Ectodermal cell (in vitro differentiated cells): Measurements from ENCODE around the gene CFAP52.

Source experiments
- H3K27ac ChIP-seq: 2 replicates; pipeline ENCODE4 v1.7.0; 2013; ENCODE audit warnings: mild to moderate bottlenecking, low read depth, low read length; ENCODE audit not compliant: insufficient read depth, poor library complexity, severe bottlenecking
- H3K27me3 ChIP-seq: 2 replicates; pipeline ENCODE4 v1.7.0; 2013; ENCODE audit warnings: mild to moderate bottlenecking, low read length; ENCODE audit not compliant: insufficient read depth, control insufficient read depth, poor library complexity, severe bottlenecking
- H3K36me3 ChIP-seq: one replicate; pipeline ENCODE4 v1.7.0; 2013; ENCODE audit warnings: low read length; ENCODE audit not compliant: control insufficient read depth, insufficient read depth
- H3K4me1 ChIP-seq: one replicate; pipeline ENCODE4 v1.7.0; 2013; ENCODE audit warnings: low read length; ENCODE audit not compliant: control insufficient read depth, insufficient read depth
- H3K4me3 ChIP-seq: 2 replicates; pipeline ENCODE4 v1.7.0; 2013; ENCODE audit warnings: low read depth, low read length, control low read depth; ENCODE audit not compliant: insufficient read depth
- H3K9me3 ChIP-seq: 2 replicates; pipeline ENCODE4 v1.7.0; 2013; ENCODE audit warnings: mild to moderate bottlenecking, low read length, moderate library complexity; ENCODE audit not compliant: control insufficient read depth
- WGBS, 2 experiments: methylation state at CpG; one replicate each; pipeline ENCODE4 v1.1.7; 2013; ENCODE audit warnings: missing lambda C conversion rate in 2 of 2; 5-methylcytosine and 5-hydroxymethylcytosine counted together

The CFAP52 gene

GRCh38 chr17:9668517-9668916 is 92.1 kb downstream of the CFAP52 start:
- H3K36me3 ChIP-seq: no peaks in the 10 kb centered on the region
- H3K27me3 ChIP-seq: no peaks in the 10 kb centered on the region
- H3K4me1 ChIP-seq: no peaks in the 10 kb centered on the region
- no peak overlapping the region for H3K27ac ChIP-seq
- H3K9me3 ChIP-seq: no peaks in the 10 kb centered on the region
- H3K4me3 ChIP-seq: no peak overlapping the region
- 90% methylated on average over 6 of the region's 6 CpGs for WGBS, 2 experiments

DNA sequence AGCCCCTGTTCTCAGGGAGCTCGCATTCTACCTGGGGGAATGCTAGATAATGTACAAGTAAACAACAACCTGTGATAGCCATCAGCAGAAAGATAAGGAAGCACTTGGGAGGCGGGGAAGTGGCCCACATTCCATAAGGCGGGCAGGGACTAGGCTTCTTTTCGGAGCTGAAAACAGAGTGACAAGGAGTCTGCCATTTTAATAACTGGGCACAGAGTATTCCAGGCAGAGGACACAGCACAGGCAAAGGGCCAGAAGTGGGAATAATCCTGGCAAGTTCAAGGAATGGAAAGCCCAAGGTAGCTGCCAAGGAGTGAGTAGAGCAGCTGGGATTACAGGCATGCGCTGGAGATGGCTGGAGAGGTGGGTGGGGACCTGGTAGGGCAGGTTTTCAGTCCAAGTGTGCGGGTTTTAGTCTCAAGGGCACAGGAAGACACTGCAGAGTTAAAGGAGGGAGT is 93.1 kb downstream of the CFAP52 start:
- H3K27ac ChIP-seq: no peak overlapping the region
- WGBS, 2 experiments: 95% methylated on average over 6 of the region's 6 CpGs
- no peaks in the 10 kb centered on the region for H3K4me1 ChIP-seq
- H3K27me3 ChIP-seq: no peaks in the 10 kb centered on the region
- H3K36me3 ChIP-seq: no peaks in the 10 kb centered on the region
- no peak overlapping the region for H3K4me3 ChIP-seq
- no peaks in the 10 kb centered on the region for H3K9me3 ChIP-seq

DNA sequence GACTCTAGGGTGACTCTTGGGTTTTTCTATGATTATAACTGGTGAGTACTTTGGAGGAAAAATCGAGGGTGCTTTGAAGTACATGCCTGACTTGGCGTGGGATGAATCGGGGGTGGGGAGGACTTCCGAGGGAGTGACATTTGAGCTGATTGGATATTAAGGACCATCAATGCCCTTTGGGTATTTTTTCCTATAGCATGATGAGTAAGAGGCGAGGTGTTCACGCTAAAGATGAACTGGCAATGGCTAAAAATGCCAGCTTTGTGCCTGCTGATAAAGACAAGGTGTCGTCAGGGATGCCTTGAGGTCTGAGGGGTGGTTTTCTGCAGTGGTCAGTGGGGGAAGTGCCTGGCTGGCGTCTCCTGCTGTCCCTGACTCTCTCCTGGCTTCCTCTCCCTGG is 94.2 kb downstream of the CFAP52 start:
- Histone ChIP-seq H3K27ac (no peak overlapping the region), H3K4me3 (no peak overlapping the region), H3K27me3 (no peaks in the 10 kb centered on the region), H3K9me3 (no peaks in the 10 kb centered on the region), H3K4me1 (no peaks in the 10 kb centered on the region), H3K36me3 (no peaks in the 10 kb centered on the region)
- WGBS, 2 experiments: 81 to 82% methylated on average over 8 of the region's 8 CpGs

- Histone ChIP-seq H3K27ac (no peak overlapping the region), H3K4me1 (no peaks in the 10 kb centered on the region), H3K36me3 (no peaks in the 10 kb centered on the region), H3K27me3 (no peaks in the 10 kb centered on the region), H3K9me3 (no peaks in the 10 kb centered on the region), H3K4me3 (no peak overlapping the region)
- 75 to 86% methylated on average over 3 to 4 of the region's 4 CpGs for WGBS, 2 experiments
Observed at GRCh38 chr17:9671559-9671958, 95.1 kb downstream of the CFAP52 start.

DNA sequence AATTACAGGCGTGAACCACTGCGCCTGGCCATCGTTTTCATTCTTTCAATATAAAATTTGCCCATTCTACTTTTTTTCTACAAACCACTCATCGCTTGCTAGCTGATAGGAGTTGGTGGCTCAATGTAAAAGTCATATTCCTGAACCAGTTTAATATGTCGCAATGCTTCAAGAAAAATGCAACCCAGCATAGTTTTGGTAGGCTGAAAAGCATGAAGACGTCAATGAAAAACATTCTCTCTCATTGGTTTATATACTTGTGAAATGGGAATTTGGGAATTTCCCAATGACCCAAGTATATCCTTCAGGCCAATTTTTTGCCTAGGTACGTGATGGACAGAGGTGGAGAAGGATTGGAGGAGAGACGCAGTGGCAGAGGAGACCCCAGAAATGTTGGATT is 95.8 kb downstream of the CFAP52 start:
- Histone ChIP-seq H3K4me1 (no peaks in the 10 kb centered on the region), H3K27ac (no peak overlapping the region), H3K36me3 (no peaks in the 10 kb centered on the region), H3K27me3 (no peaks in the 10 kb centered on the region), H3K4me3 (no peak overlapping the region), H3K9me3 (no peaks in the 10 kb centered on the region)
- 85 to 92% methylated on average over 8 of the region's 8 CpGs for WGBS, 2 experiments

GRCh38 chr17:9672691-9673090 is 96.2 kb downstream of the CFAP52 start:
- Histone ChIP-seq H3K36me3 (no peaks in the 10 kb centered on the region), H3K4me3 (no peak overlapping the region), H3K4me1 (no peaks in the 10 kb centered on the region), H3K27ac (no peak overlapping the region), H3K9me3 (no peaks in the 10 kb centered on the region), H3K27me3 (no peaks in the 10 kb centered on the region)
- WGBS, 2 experiments: 96 to 98% methylated on average over 6 of the region's 6 CpGs

- 84 to 86% methylated on average over 4 of the region's 4 CpGs for WGBS, 2 experiments
- no peaks in the 10 kb centered on the region for H3K27me3 ChIP-seq
- no peaks in the 10 kb centered on the region for H3K4me1 ChIP-seq
- no peak overlapping the region for H3K4me3 ChIP-seq
- no peaks in the 10 kb centered on the region for H3K36me3 ChIP-seq
- H3K9me3 ChIP-seq: no peaks in the 10 kb centered on the region
- H3K27ac ChIP-seq: no peak overlapping the region
Observed at GRCh38 chr17:9676084-9676483, 99.6 kb downstream of the CFAP52 start.

DNA sequence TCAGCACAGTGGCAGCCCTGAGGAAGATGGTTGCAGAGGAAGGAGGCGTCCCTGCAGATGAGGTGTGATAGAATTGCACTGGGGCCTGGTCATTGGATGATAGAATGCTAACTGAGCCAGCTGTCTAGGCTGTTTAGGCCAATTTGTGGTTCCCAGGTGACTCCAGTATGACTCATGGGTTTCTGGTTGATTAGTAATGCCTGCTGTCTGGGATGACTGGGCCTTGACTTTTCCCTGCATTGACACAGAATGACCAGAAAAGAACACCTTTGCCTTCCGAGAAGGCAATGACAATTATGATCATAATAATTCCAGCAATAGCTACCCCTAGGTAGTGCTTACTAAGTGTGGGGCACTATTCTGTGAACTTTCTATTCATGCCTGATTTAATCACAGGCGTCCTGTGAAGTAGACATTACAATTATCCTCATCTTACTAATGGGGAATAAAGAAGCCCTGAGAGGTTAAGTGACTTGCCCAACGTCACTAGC is 100.4 kb downstream of the CFAP52 start:
- Histone ChIP-seq H3K4me1 (no peaks in the 10 kb centered on the region), H3K9me3 (no peaks in the 10 kb centered on the region), H3K4me3 (no peak overlapping the region), H3K27ac (no peak overlapping the region), H3K36me3 (no peaks in the 10 kb centered on the region), H3K27me3 (no peaks in the 10 kb centered on the region)
- WGBS, 2 experiments: 92 to 94% methylated on average over 3 to 4 of the region's 4 CpGs

GRCh38 chr17:9677411-9677810 is 101.0 kb downstream of the CFAP52 start:
- H3K4me3 ChIP-seq: no peak overlapping the region
- no peaks in the 10 kb centered on the region for H3K9me3 ChIP-seq
- no peaks in the 10 kb centered on the region for H3K27me3 ChIP-seq
- no peaks in the 10 kb centered on the region for H3K4me1 ChIP-seq
- WGBS, 2 experiments: 89% methylated on average over 7 of the region's 7 CpGs
- H3K27ac ChIP-seq: no peak overlapping the region
- H3K36me3 ChIP-seq: no peaks in the 10 kb centered on the region

DNA sequence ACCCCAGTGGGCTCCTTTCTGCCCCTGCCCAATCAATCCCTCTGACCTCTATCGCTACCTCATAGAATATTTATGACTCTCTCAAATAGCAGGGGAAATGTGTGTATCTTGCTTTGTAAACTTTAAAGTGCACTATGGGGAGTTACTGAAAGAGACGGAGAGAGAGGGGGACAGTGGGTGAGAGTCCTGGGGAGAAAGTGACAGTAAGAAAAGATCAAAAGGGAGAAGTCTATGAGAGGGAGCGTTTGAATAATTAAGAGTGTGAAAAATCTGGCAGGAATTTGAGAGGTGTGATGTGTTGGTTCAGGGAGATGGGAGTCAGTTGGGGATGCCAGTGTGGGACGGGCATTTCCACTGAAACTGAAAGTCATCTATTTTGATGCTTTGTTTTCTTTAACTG is 101.5 kb downstream of the CFAP52 start:
- no peak overlapping the region for H3K4me3 ChIP-seq
- no peaks in the 10 kb centered on the region for H3K9me3 ChIP-seq
- 70 to 89% methylated on average over 3 to 4 of the region's 4 CpGs for WGBS, 2 experiments
- H3K4me1 ChIP-seq: no peaks in the 10 kb centered on the region
- no peaks in the 10 kb centered on the region for H3K27me3 ChIP-seq
- no peak overlapping the region for H3K27ac ChIP-seq
- H3K36me3 ChIP-seq: no peaks in the 10 kb centered on the region
